ENCODE measurements around the gene APOA5.

GRCh38 chr11:116807601-116808261, 16.1 kb upstream of the APOA5 start:
- TF ChIP-seq CTCF (conservative IDR thresholded peaks at IDR 0.05; ENCODE audit: low read length) (no peak), EZH2phosphoT487 (IDR thresholded peaks at IDR 0.05; ENCODE audit: borderline replicate concordance, low read depth, low read length) (no peak)
